ENCODE results near the gene KRT1. TPM values are rescaled to one million over a fixed set of nuclear protein-coding genes. Genes with fewer than 3 reads are reported as not detected.

Gene KRT1
- total RNA-seq, 4 donors from 2014 or later = not detected

GRCh38 chr12:52710730-52711129 is 30.5 kb upstream of the KRT1 start:
- no peak overlapping the region for H3K27ac ChIP-seq (replicated peaks in 1 of 4)
- H3K27me3 ChIP-seq = peaks cover 3 to 46% (median 19%) of the 10 kb centered on the region in 4 donors
- H3K9me3 ChIP-seq = no peaks in the 10 kb centered on the region
- no peaks in the 10 kb centered on the region for H3K36me3 ChIP-seq
- TF ChIP-seq EP300 (IDR thresholded peaks at IDR 0.05) = no peak
- no peak for TF ChIP-seq POLR2A (IDR thresholded peaks at IDR 0.05; ENCODE audit: low read depth)
- no peak for TF ChIP-seq CTCF (IDR thresholded peaks at IDR 0.05)
- no peak for TF ChIP-seq POLR2AphosphoS5 (IDR thresholded peaks at IDR 0.05)
- H3K4me3 ChIP-seq = no peak overlapping the region
- H3K4me1 ChIP-seq = peaks cover 0 to 12% (median 10%) of the 10 kb centered on the region in 4 donors
- no peak for DNase-seq (ENCODE audit: extremely low spot score)
- intact Hi-C loops (cut with DNase I) = no loop called here
- 94% methylated on average over 1 of the region's 1 CpG for WGBS

DNA sequence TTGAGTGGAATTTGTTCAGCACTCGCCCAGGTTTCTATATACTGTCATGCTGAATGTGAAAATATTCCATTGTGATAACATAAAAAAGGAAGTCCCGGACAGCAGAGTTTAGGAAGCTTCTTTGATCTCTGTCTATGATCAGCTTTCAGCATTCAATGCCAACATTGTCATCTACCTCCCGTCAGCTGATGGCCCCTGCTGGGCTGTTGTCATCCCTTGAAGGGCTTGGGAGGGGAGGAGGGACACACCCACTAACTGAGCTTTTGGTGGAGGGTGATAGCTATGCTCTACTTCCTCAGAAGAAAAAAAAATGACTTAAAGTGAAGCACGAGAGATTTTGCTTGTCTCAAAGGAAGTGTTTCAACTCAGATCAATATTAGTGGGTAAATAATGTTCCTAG is 27.8 kb upstream of the KRT1 start:
- H3K4me1 ChIP-seq = no peaks in the 10 kb centered on the region
- peaks cover 0 to 36% (median 1%) of the 10 kb centered on the region in 4 donors for H3K27me3 ChIP-seq
- intact Hi-C loops (cut with DNase I) = no loop called here
- H3K9me3 ChIP-seq = no peaks in the 10 kb centered on the region
- no peak overlapping the region for H3K4me3 ChIP-seq
- 64% methylated on average over 4 of the region's 4 CpGs for WGBS
- DNase-seq (ENCODE audit: extremely low spot score) = no peak
- no peaks in the 10 kb centered on the region for H3K36me3 ChIP-seq
- no peak overlapping the region for H3K27ac ChIP-seq (replicated peaks in 1 of 4)
- TF ChIP-seq EP300 (IDR thresholded peaks at IDR 0.05) (no peak), POLR2A (IDR thresholded peaks at IDR 0.05; ENCODE audit: low read depth) (no peak), CTCF (IDR thresholded peaks at IDR 0.05) (no peak), POLR2AphosphoS5 (IDR thresholded peaks at IDR 0.05) (no peak)

GRCh38 chr12:52704464-52704863 is 24.3 kb upstream of the KRT1 start:
- no peak overlapping the region for H3K27ac ChIP-seq (replicated peaks in 1 of 4)
- no peaks in the 10 kb centered on the region for H3K4me1 ChIP-seq
- no peaks in the 10 kb centered on the region for H3K36me3 ChIP-seq
- no peak overlapping the region for H3K4me3 ChIP-seq
- intact Hi-C loops (cut with DNase I) = no loop called here
- peaks cover 0 to 51% (median 0%) of the 10 kb centered on the region in 4 donors for H3K27me3 ChIP-seq
- no peaks in the 10 kb centered on the region for H3K9me3 ChIP-seq
- 62% methylated on average over 7 of the region's 7 CpGs for WGBS
- TF ChIP-seq CTCF (IDR thresholded peaks at IDR 0.05) (no peak), POLR2A (IDR thresholded peaks at IDR 0.05; ENCODE audit: low read depth) (no peak), POLR2AphosphoS5 (IDR thresholded peaks at IDR 0.05) (no peak), EP300 (IDR thresholded peaks at IDR 0.05) (no peak)
- DNase-seq (ENCODE audit: extremely low spot score) = no peak

- Histone ChIP-seq H3K27ac (replicated peaks in 1 of 4) (no peak overlapping the region), H3K36me3 (no peaks in the 10 kb centered on the region), H3K27me3 (peaks cover 0 to 55% (median 0%) of the 10 kb centered on the region in 4 donors), H3K4me1 (peaks cover 0 to 3% (median 0%) of the 10 kb centered on the region in 4 donors), H3K9me3 (no peaks in the 10 kb centered on the region), H3K4me3 (no peak overlapping the region)
- intact Hi-C loops (cut with DNase I) = no loop called here
- TF ChIP-seq EP300 (IDR thresholded peaks at IDR 0.05) = no peak
- TF ChIP-seq POLR2AphosphoS5 (IDR thresholded peaks at IDR 0.05) = no peak
- TF ChIP-seq CTCF (IDR thresholded peaks at IDR 0.05) = no peak
- TF ChIP-seq POLR2A (IDR thresholded peaks at IDR 0.05; ENCODE audit: low read depth) = no peak
- 70% methylated on average over 1 of the region's 1 CpG for WGBS
- DNase-seq (ENCODE audit: extremely low spot score) = no peak
Measured at GRCh38 chr12:52703878-52704277, 23.7 kb upstream of the KRT1 start.

- no peak within 1 kb of the TSS for H3K27ac ChIP-seq (replicated peaks in 1 of 4)
- H3K9me3 ChIP-seq = no peaks in the 10 kb centered on the region
- H3K27me3 ChIP-seq = peaks cover 0 to 60% (median 0%) of the 10 kb centered on the region in 4 donors
- WGBS = 49% methylated on average over 2 of the region's 2 CpGs
- no peak for TF ChIP-seq CTCF (IDR thresholded peaks at IDR 0.05)
- no peak for TF ChIP-seq POLR2AphosphoS5 (IDR thresholded peaks at IDR 0.05)
- TF ChIP-seq EP300 (IDR thresholded peaks at IDR 0.05) = no peak
- TF ChIP-seq POLR2A (IDR thresholded peaks at IDR 0.05; ENCODE audit: low read depth) = no peak
- H3K4me3 ChIP-seq = no peak within 1 kb of the TSS
- no peak for DNase-seq (ENCODE audit: extremely low spot score)
- peaks cover 0 to 3% (median 0%) of the 10 kb centered on the region in 4 donors for H3K4me1 ChIP-seq
- intact Hi-C loops (cut with DNase I) = no loop called here
- H3K36me3 ChIP-seq = no peaks in the 10 kb centered on the region
Measured at GRCh38 chr12:52703424-52703823, 23.2 kb upstream of the KRT1 start, which contains the start of gene KRT77. TSS of gene KRT77 (minus strand) at chr12:52703524. CDS start at chr12:52703434, 90 bp downstream.

Data from esophagus muscularis mucosa (tissue), 4 donors.